Caco-2 (cell line): ENCODE results near the gene SQSTM1. TPM values are rescaled to one million over a fixed set of nuclear protein-coding genes. Genes with fewer than 3 reads are reported as not detected.
A peak's percentile ranks its signal among the peaks of the same experiment; 100 is the strongest.

Experiments
- BruUV-seq: library from RNA; stranded (reverse); fragments of 400-500 nt; replicated peaks from 2 replicates; lab custom pipeline; 2021; lab: Mats Ljungman, UMichigan
- CTCF ChIA-PET: fragments of 300-600 bp; sonication (Branson Sonifier 250); formaldehyde crosslinking; loops from one replicate; lab custom pipeline; 2022; ENCODE audit warnings: antibody characterized with exemption; lab: Charles Lee
- POLR2A ChIA-PET: fragments of 300-600 bp; sonication (Branson Sonifier 250); formaldehyde crosslinking; loops from one replicate; lab custom pipeline; 2022; ENCODE audit warnings: antibody characterized with exemption; lab: Charles Lee
- DNase-seq, 2 experiments: peaks; one replicate each; pipeline versions ENCODE4 v3.0.0 to v3.0.0-alpha.2; 2020 to 2022
- H3K27me3 ChIP-seq: replicated peaks from 2 replicates; pipeline ENCODE4 v1.6.0; 2011; ENCODE audit warnings: low read length; ENCODE audit not compliant: control insufficient read depth, insufficient read depth
- H3K36me3 ChIP-seq: 2 replicates; pipeline ENCODE4 v1.5.1; 2011; ENCODE audit warnings: low read length; ENCODE audit not compliant: control insufficient read depth, insufficient read depth
- H3K4me1 ChIP-seq: fragments of 250-450 bp; sonication (Bioruptor Pico); 2 replicates; pipeline ENCODE4 v1.5.1; 2020; ENCODE audit warnings: mild to moderate bottlenecking
- H3K4me3 ChIP-seq: 2 replicates; pipeline ENCODE4 v1.5.1; 2011; ENCODE audit warnings: low read depth, mild to moderate bottlenecking, control low read depth, low read length
- H3K9me3 ChIP-seq: fragments of 250-450 bp; sonication (Bioruptor Pico); 2 replicates; pipeline ENCODE4 v1.5.1; 2020; ENCODE audit warnings: mild to moderate bottlenecking, moderate library complexity
- H3K27ac Mint-ChIP-seq: one replicate; pipeline ENCODE4 v1.8.0; 2022; ENCODE audit warnings: mixed read lengths; ENCODE audit not compliant: unreplicated experiment
- H3K27me3 Mint-ChIP-seq: one replicate; pipeline ENCODE4 v1.8.0; 2022; ENCODE audit warnings: mixed read lengths; ENCODE audit not compliant: insufficient read depth, unreplicated experiment
- H3K36me3 Mint-ChIP-seq: one replicate; pipeline ENCODE4 v1.8.0; 2022; ENCODE audit warnings: mild to moderate bottlenecking, mixed read lengths; ENCODE audit not compliant: insufficient read depth, unreplicated experiment
- H3K4me1 Mint-ChIP-seq: one replicate; pipeline ENCODE4 v1.8.0; 2022; ENCODE audit warnings: low read depth, mixed read lengths; ENCODE audit not compliant: unreplicated experiment
- H3K4me3 Mint-ChIP-seq: one replicate; pipeline ENCODE4 v1.8.0; 2022; ENCODE audit warnings: mild to moderate bottlenecking, moderate library complexity, mixed read lengths; ENCODE audit not compliant: unreplicated experiment
- H3K9me3 Mint-ChIP-seq: one replicate; pipeline ENCODE4 v1.8.0; 2022; ENCODE audit warnings: mixed read lengths; ENCODE audit not compliant: unreplicated experiment
- intact Hi-C: fragments of 100-400 bp; cut with micrococcal nuclease; formaldehyde crosslinking; loops from one replicate; pipeline ENCODE4 v1.10.0; 2022; ENCODE audit not compliant: unreplicated experiment
- total RNA-seq: library from RNA; stranded (reverse); gene quantifications from 2 replicates; pipeline ENCODE4 v1.2.3, GENCODE V29; 2022
- TF ChIP-seq, protein P1 (sequence below), 2 experiments: fragments of 200-600 bp in 1 of 2; IDR thresholded peaks; 1 replicate in 1 of 2; 2 replicates in 1 of 2; pipeline versions ENCODE4 v1.5.1 to v1.8.0; 2011 to 2022; ENCODE audit warnings: antibody characterized with exemption in 1 of 2, control low read depth in 1 of 2, inconsistent platforms in 1 of 2, low read depth in 1 of 2, low read length in 1 of 2, mild to moderate bottlenecking in 1 of 2, moderate library complexity in 1 of 2; ENCODE audit not compliant: insufficient read depth in 1 of 2, severe bottlenecking in 1 of 2, unreplicated experiment in 1 of 2

Gene SQSTM1
- total RNA-seq, 1 experiment from 2014 or later: 259 TPM

DNA sequence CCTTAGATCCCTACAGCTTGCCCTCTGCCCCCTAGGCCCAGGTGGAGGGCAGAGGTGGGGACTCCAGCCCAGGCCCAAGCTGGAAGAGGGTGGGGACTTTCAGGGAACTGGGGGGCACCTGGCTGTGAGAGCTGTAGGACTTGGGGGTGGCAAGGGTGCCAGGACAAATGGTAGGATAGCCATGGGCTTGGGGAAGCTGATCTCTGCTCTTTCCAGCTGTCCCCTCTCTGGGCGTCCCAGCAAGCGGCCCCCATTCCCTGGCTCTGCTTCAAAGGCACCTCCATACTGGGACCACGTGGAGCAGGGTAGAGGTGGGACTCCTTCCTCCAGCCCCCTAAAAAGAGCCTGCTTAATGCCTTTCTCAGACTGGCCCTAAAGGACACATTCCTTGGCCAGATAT is 26.5 kb upstream of the SQSTM1 start:
- Histone ChIP-seq H3K9me3 (no peaks in the 10 kb centered on the region), H3K36me3 (peaks cover 3% of the 10 kb centered on the region; the same call in 1 of the 2 replicates), H3K4me1 (peaks cover 14% of the 10 kb centered on the region; the same call in 1 of the 2 replicates), H3K4me3 (no peak overlapping the region), H3K27me3 (no peaks in the 10 kb centered on the region)
- Mint-ChIP-seq H3K4me3 (peak overlapping the region; percentile 74), H3K9me3 (no peaks in the 10 kb centered on the region), H3K4me1 (peaks cover 7% of the 10 kb centered on the region), H3K27ac (no peak overlapping the region), H3K27me3 (no peaks in the 10 kb centered on the region), H3K36me3 (peaks cover 43% of the 10 kb centered on the region)
- CTCF ChIA-PET: no interaction called here
- BruUV-seq: no TSS peak
- POLR2A ChIA-PET: no interaction called here
- TF ChIP-seq, protein P1, sequence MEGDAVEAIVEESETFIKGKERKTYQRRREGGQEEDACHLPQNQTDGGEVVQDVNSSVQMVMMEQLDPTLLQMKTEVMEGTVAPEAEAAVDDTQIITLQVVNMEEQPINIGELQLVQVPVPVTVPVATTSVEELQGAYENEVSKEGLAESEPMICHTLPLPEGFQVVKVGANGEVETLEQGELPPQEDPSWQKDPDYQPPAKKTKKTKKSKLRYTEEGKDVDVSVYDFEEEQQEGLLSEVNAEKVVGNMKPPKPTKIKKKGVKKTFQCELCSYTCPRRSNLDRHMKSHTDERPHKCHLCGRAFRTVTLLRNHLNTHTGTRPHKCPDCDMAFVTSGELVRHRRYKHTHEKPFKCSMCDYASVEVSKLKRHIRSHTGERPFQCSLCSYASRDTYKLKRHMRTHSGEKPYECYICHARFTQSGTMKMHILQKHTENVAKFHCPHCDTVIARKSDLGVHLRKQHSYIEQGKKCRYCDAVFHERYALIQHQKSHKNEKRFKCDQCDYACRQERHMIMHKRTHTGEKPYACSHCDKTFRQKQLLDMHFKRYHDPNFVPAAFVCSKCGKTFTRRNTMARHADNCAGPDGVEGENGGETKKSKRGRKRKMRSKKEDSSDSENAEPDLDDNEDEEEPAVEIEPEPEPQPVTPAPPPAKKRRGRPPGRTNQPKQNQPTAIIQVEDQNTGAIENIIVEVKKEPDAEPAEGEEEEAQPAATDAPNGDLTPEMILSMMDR (IDR thresholded peaks at IDR 0.05; ENCODE audit: insufficient read depth in 1 of 2, low read depth in 1 of 2, low read length in 1 of 2, severe bottlenecking in 1 of 2, unreplicated experiment in 1 of 2): no peak
- intact Hi-C loops: loop anchor here (10.0 kb wide), 1 partner anchor 119 kb away; no protein-coding TSS in a partner anchor
- no peak for DNase-seq

DNA sequence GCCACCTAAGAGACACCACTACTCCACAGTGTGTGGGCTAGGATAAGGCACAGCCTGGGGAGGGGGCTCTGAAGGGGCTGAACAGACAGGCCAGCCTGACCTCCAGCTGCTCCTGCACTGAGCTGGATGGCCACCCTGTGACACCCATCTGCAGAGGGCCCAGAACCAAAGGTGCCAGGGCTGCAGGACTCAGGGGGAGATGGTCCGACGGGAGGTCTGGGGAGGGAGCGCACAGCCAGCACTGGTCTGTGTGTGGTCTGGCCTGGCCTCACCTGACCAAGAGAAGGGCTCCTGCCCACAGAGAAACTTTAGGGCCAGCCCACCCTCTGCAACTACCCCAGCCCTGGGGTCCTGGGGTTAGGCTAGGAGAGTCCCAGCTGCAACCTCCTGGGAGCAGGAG is 26.1 kb upstream of the SQSTM1 start:
- intact Hi-C loops: loop anchor here (10.0 kb wide), 1 partner anchor 120 kb away; no protein-coding TSS in a partner anchor
- H3K4me3 ChIP-seq: peak overlapping the region; percentile 77
- no peaks in the 10 kb centered on the region for H3K9me3 Mint-ChIP-seq

DNA sequence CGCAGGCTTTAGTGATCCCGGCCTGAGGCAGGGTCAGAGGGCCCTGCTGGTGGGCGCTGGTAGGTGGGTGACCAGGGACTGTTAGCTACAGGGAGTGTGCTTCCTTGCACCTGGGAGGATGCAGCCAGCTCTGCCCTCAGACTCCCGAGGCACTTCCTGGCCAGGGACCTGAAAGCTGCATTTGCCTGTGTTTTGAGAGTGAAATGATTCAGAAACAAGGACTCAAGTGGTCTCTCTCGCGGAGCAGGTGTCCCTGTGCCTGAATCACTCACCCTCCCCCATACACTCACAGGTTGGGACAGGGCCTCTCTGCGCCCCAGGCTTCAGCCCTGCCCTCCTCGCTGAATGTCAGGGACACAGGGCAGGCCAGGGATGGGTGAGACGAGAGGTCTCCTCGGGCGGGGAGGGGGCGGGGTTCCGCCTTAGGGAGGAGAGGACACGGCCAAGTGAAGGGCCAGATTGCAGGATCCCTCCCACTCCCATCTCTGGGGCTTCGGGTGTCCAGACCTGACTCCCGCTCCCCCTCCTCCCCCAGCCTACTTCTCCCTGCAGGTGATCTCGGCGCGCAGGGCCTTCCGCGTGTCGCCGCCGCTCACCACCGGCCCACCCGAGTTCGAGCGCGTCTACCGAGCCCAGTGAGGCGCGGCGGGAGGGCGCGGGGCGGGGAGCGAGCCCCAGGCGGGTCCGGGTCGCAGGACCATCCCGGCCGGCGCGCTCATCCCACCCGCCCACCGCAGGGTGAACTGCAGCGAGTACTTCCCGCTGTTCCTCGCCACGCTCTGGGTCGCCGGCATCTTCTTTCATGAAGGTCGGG is 25.4 kb upstream of the SQSTM1 start:
- peaks cover 14% of the 10 kb centered on the region; the same call in 1 of the 2 replicates for H3K4me1 ChIP-seq
- no peaks in the 10 kb centered on the region for H3K27me3 ChIP-seq
- TF ChIP-seq, protein P1 (IDR thresholded peaks at IDR 0.05; ENCODE audit: insufficient read depth in 1 of 2, low read depth in 1 of 2, low read length in 1 of 2, severe bottlenecking in 1 of 2, unreplicated experiment in 1 of 2): no peak
- Mint-ChIP-seq H3K4me3 (peak overlapping the region; percentile 74), H3K36me3 (peaks cover 54% of the 10 kb centered on the region), H3K27ac (peak overlapping the region; percentile 53), H3K9me3 (no peaks in the 10 kb centered on the region), H3K27me3 (no peaks in the 10 kb centered on the region), H3K4me1 (peaks cover 7% of the 10 kb centered on the region)
- ChIA-PET CTCF (interaction anchor here (0.6 to 1.5 kb wide), 11 partner anchors 10 to 117 kb away, joined by 3 to 11 read pairs (median 5); partner anchors contain the start of genes CBY3 and MAML1), POLR2A (interaction anchor here (0.6 to 1.3 kb wide), 3 partner anchors 28 to 115 kb away, joined by 3 to 5 read pairs (median 5); partner anchors contain the start of gene CBY3)
- H3K4me3 ChIP-seq: peak overlapping the region; percentile 77
- H3K36me3 ChIP-seq: peaks cover 7% of the 10 kb centered on the region; the same call in 1 of the 2 replicates
- intact Hi-C loops: loop anchor here (1.0 to 10.0 kb wide), 2 partner anchors 32 to 120 kb away; no protein-coding TSS in a partner anchor
- DNase-seq: peak; percentile 61 to 84
- H3K9me3 ChIP-seq: no peaks in the 10 kb centered on the region
- BruUV-seq: TSS peak; percentile 3

More for the DNA sequence above, 26.1 kb upstream of the SQSTM1 start:
- Histone ChIP-seq H3K4me1 (peaks cover 14% of the 10 kb centered on the region; the same call in 1 of the 2 replicates), H3K36me3 (peaks cover 5% of the 10 kb centered on the region; the same call in 1 of the 2 replicates), H3K9me3 (no peaks in the 10 kb centered on the region), H3K27me3 (no peaks in the 10 kb centered on the region)
- no peak for DNase-seq
- H3K4me3 Mint-ChIP-seq: peak overlapping the region; percentile 74
- peak overlapping the region; percentile 53 for H3K27ac Mint-ChIP-seq
- TF ChIP-seq, protein P1 (IDR thresholded peaks at IDR 0.05; ENCODE audit: insufficient read depth in 1 of 2, low read depth in 1 of 2, low read length in 1 of 2, severe bottlenecking in 1 of 2, unreplicated experiment in 1 of 2): no peak
- no peaks in the 10 kb centered on the region for H3K27me3 Mint-ChIP-seq
- H3K36me3 Mint-ChIP-seq: peaks cover 47% of the 10 kb centered on the region
- H3K4me1 Mint-ChIP-seq: peaks cover 7% of the 10 kb centered on the region
- POLR2A ChIA-PET: no interaction called here
- CTCF ChIA-PET: no interaction called here
- no TSS peak for BruUV-seq
